ENCODE measurements around the gene KRTAP10-8. TPM values are rescaled to one million over a fixed set of nuclear protein-coding genes. Genes with fewer than 3 reads are reported as not detected.
"Not testable (repeated sequence)": the region's sequence is repeated elsewhere in the genome, so short reads cannot be mapped to it uniquely, and the experiment has no call there.

The KRTAP10-8 gene
- total RNA-seq, 6 experiments from 2014 or later, result not detected

DNA sequence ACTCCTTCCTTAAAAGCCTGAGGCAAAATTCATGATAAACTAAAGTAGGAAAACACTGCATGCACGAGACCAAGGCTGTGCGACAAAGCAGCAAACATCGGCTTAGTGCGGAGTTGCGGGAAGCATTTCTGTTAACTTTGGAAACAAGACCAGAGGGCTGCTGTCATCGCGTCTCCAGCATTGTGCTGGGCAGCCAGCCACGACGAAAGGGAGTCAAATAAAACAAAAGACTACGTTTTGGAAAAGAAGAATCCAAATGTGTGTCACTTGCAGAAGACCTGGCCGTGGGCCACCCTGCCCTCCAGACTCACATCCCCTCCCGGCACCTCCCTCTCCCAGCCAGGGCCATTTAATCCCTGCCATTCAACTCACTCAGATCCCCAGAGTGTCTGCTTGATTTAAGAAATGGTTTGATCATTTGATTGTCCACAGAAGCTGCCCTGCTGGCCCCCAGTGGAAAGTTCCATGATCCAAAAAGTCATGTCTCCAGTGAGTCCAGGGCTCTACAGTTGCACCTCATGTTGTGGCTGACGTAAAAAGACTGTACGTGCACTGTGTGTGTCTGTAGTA lies 31.9 kb downstream of the KRTAP10-8 start:
- ATAC-seq, result no peak
- peaks cover 0 to 5% (median 2%) of the 10 kb centered on the region in 4 donors for H3K9me3 ChIP-seq
- H3K36me3 ChIP-seq, result no peaks in the 10 kb centered on the region
- no peak overlapping the region for H3K27ac ChIP-seq
- H3K27me3 ChIP-seq, result no peaks in the 10 kb centered on the region
- no peak for TF ChIP-seq POLR2A (IDR thresholded peaks at IDR 0.05)
- no peak for TF ChIP-seq CTCF (IDR thresholded peaks at IDR 0.05)
- intact Hi-C loops (cut with DNase I), result no loop called here
- H3K4me1 ChIP-seq, result no peaks in the 10 kb centered on the region
- no peak for DNase-seq
- H3K4me3 ChIP-seq, result no peak overlapping the region
- 69% methylated on average over 14 of the region's 14 CpGs for whole genome bisulfite sequencing (ENCODE audit: insufficient coverage, low coverage, low lambda C conversion rate, missing lambda C conversion rate)

DNA sequence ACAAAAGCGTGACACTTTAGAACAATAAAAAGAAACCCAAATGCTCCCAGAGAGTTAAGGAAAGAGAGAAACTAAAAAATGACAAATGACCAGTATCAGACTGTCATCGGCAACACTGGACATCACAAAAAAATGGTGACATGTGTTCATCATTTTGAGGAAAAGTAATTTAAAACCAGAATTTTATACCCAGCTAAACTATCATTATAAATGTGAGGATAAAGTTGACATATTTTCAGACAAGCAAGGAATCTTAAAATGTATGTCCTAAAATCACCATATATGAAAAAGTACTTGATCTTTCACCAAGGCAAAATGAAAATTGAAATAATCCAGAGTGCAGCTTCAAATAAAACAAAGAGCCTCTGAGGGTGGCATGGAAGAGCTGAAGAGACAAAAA lies 33.0 kb downstream of the KRTAP10-8 start:
- DNase-seq (no peak), ATAC-seq (no peak)
- Histone ChIP-seq H3K27ac (no peak overlapping the region), H3K9me3 (peaks cover 0 to 5% (median 2%) of the 10 kb centered on the region in 4 donors), H3K4me1 (no peaks in the 10 kb centered on the region), H3K4me3 (no peak overlapping the region), H3K36me3 (no peaks in the 10 kb centered on the region), H3K27me3 (no peaks in the 10 kb centered on the region)
- WGBS (ENCODE audit: insufficient coverage, low coverage, low lambda C conversion rate, missing lambda C conversion rate), result 88% methylated on average over 2 of the region's 2 CpGs
- intact Hi-C loops (cut with DNase I), result no loop called here
- TF ChIP-seq CTCF (IDR thresholded peaks at IDR 0.05) (no peak), POLR2A (IDR thresholded peaks at IDR 0.05) (no peak)

DNA sequence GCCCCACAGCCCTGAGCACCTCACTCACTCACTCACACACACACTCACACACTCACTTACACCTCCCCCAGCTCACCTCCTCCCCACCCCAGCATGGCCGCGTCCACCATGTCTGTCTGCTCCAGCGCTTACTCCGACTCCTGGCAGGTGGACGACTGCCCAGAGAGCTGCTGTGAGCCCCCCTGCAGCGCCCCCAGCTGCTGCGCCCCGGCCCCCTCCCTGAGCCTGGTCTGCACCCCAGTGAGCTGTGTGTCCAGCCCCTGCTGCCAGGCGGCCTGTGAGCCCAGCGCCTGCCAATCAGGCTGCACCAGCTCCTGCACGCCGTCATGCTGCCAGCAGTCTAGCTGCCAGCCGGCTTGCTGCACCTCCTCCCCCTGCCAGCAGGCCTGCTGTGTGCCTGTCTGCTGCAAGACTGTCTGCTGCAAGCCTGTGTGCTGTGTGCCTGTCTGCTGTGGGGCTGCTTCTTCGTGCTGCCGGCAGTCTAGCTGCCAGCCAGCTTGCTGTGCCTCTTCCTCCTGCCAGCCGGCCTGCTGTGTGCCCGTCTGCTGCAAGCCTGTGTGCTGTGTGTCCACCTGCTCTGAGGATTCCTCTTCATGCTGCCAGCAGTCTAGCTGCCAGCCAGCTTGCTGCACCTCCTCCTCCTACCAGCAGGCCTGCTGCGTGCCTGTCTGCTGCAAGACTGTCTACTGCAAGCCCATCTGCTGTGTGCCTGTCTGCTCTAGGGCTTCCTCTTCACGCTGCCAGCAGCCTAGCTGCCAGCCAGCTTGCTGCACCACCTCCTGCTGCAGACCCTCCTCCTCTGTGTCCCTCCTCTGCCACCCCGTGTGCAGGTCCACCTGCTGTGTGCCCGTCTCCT lies 34.7 kb downstream of the KRTAP10-8 start, which contains the start of gene KRTAP10-11:
Gene KRTAP10-11, plus strand, starts transcription at position 49 of the 856 bp plus-strand sequence. Its CDS starts 45 bp downstream, at position 94.
- H3K27me3 ChIP-seq; H3K4me3 ChIP-seq; H3K4me1 ChIP-seq; H3K27ac ChIP-seq; H3K36me3 ChIP-seq; ATAC-seq; intact Hi-C loops (cut with DNase I); H3K9me3 ChIP-seq; DNase-seq: not testable (repeated sequence)
- WGBS (ENCODE audit: insufficient coverage, low coverage, low lambda C conversion rate, missing lambda C conversion rate), result 61% methylated on average over 5 of the region's 21 CpGs

DNA sequence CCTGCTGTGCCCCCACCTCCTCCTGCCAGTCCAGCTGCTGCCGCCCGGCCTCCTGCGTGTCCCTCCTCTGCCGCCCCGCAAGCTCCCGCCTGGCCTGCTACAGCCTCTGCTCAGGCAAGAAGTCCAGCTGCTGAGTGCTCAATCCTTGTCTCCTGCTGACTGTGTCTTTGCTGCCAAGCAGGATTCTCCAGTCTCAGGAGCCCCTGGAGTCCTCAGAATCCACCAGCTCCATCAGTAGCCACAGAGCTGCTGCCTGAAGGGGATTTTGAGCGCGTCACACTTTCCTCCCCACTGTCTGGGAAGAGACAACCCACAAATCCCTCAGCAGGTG lies 35.3 kb downstream of the KRTAP10-8 start:
- ATAC-seq, result no peak
- no peak for TF ChIP-seq CTCF (IDR thresholded peaks at IDR 0.05)
- no peak for TF ChIP-seq POLR2A (IDR thresholded peaks at IDR 0.05)
- no peaks in the 10 kb centered on the region for H3K36me3 ChIP-seq

More for the DNA sequence above, 35.3 kb downstream of the KRTAP10-8 start:
- no peak for DNase-seq
- H3K4me3 ChIP-seq, result no peak overlapping the region
- no peak overlapping the region for H3K27ac ChIP-seq
- no peaks in the 10 kb centered on the region for H3K27me3 ChIP-seq
- no peaks in the 10 kb centered on the region for H3K4me1 ChIP-seq
- H3K9me3 ChIP-seq, result peaks cover 0 to 5% (median 2%) of the 10 kb centered on the region in 4 donors
- intact Hi-C loops (cut with DNase I), result no loop called here
- 54% methylated on average over 6 of the region's 8 CpGs for WGBS (ENCODE audit: insufficient coverage, low coverage, low lambda C conversion rate, missing lambda C conversion rate)
